Measurements from ENCODE around the gene CPLX3.

CPLX3 gene

DNA sequence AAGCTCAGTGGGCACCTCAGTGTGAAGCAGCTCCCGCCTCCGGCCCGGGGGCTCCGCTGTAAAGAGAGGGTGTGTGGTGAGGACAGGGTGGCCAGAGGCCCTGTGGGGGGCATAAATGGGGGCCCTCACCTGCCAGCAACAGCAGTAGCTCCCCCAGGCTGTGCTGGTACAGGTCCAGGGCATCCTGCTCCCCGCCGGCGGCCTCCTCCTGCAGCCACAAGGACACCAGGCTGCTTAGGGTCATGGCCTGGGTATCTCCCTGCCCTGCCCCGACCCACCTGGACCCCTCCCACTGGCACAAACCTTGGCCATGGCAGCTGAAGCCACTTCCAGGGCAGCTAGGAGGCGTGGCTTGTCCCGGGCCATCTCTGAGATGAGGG is 11.7 kb downstream of the CPLX3 start:
- TF ChIP-seq, protein P1, sequence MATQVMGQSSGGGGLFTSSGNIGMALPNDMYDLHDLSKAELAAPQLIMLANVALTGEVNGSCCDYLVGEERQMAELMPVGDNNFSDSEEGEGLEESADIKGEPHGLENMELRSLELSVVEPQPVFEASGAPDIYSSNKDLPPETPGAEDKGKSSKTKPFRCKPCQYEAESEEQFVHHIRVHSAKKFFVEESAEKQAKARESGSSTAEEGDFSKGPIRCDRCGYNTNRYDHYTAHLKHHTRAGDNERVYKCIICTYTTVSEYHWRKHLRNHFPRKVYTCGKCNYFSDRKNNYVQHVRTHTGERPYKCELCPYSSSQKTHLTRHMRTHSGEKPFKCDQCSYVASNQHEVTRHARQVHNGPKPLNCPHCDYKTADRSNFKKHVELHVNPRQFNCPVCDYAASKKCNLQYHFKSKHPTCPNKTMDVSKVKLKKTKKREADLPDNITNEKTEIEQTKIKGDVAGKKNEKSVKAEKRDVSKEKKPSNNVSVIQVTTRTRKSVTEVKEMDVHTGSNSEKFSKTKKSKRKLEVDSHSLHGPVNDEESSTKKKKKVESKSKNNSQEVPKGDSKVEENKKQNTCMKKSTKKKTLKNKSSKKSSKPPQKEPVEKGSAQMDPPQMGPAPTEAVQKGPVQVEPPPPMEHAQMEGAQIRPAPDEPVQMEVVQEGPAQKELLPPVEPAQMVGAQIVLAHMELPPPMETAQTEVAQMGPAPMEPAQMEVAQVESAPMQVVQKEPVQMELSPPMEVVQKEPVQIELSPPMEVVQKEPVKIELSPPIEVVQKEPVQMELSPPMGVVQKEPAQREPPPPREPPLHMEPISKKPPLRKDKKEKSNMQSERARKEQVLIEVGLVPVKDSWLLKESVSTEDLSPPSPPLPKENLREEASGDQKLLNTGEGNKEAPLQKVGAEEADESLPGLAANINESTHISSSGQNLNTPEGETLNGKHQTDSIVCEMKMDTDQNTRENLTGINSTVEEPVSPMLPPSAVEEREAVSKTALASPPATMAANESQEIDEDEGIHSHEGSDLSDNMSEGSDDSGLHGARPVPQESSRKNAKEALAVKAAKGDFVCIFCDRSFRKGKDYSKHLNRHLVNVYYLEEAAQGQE (IDR thresholded peaks at IDR 0.05; ENCODE audit: insufficient read depth in 1 of 2, low read depth in 2 of 2, low read length in 2 of 2): no peak
- TF ChIP-seq POLR2AphosphoS5 (IDR thresholded peaks at IDR 0.05; ENCODE audit: low read depth, low read length): no peak
- TF ChIP-seq TAF1 (IDR thresholded peaks at IDR 0.05; ENCODE audit: borderline replicate concordance, insufficient read depth, low read length): no peak
- TF ChIP-seq FOXP2 (optimal IDR thresholded peaks at IDR 0.05; ENCODE audit: borderline replicate concordance, extremely low read depth, extremely low read length, insufficient read depth): no peak
- TF ChIP-seq SIN3A (IDR thresholded peaks at IDR 0.05; ENCODE audit: borderline replicate concordance, insufficient read depth, low read length): no peak

DNA sequence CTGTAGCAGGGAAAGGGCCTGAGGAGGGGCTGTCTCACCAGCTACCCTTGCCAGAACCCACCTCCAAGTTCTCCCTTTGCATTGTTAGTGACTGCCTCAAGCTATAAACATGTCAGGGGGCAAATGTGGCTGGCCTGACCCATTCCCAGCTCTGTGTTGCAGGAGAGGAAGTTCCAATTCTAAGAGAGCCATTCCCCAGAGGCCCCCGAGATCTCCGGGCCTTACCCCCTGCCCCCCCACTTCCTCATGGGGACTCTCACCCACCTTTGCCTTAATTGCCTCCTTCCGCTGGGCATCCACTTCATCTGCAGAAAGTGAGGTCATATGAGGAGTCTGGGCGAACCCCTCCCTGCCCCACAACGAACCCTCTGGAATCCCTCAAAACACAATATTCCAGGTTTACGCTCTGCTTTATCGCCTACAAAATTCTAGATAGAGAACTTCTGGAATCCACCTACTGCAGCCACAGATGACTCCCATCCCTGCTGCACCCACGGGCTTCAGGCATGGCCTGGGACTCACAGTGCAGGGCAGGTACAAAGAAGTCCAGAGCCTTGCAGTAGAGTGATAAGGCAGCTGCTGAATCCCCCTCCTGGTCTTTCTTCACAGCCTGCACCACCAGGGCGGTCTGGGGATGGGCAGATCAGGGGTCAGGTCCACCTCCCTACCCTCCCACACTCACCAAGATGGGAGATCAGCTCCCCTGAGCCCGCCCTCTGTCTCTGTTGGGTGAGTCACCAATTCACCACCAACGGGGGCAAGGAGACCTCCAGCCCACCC is 12.5 kb downstream of the CPLX3 start:
- TF ChIP-seq POLR2AphosphoS5 (IDR thresholded peaks at IDR 0.05; ENCODE audit: low read depth, low read length) (no peak), FOXP2 (optimal IDR thresholded peaks at IDR 0.05; ENCODE audit: borderline replicate concordance, extremely low read depth, extremely low read length, insufficient read depth) (no peak), SIN3A (IDR thresholded peaks at IDR 0.05; ENCODE audit: borderline replicate concordance, insufficient read depth, low read length) (no peak), TAF1 (IDR thresholded peaks at IDR 0.05; ENCODE audit: borderline replicate concordance, insufficient read depth, low read length) (no peak)
- TF ChIP-seq, protein P1 (IDR thresholded peaks at IDR 0.05; ENCODE audit: insufficient read depth in 1 of 2, low read depth in 2 of 2, low read length in 2 of 2): no peak

DNA sequence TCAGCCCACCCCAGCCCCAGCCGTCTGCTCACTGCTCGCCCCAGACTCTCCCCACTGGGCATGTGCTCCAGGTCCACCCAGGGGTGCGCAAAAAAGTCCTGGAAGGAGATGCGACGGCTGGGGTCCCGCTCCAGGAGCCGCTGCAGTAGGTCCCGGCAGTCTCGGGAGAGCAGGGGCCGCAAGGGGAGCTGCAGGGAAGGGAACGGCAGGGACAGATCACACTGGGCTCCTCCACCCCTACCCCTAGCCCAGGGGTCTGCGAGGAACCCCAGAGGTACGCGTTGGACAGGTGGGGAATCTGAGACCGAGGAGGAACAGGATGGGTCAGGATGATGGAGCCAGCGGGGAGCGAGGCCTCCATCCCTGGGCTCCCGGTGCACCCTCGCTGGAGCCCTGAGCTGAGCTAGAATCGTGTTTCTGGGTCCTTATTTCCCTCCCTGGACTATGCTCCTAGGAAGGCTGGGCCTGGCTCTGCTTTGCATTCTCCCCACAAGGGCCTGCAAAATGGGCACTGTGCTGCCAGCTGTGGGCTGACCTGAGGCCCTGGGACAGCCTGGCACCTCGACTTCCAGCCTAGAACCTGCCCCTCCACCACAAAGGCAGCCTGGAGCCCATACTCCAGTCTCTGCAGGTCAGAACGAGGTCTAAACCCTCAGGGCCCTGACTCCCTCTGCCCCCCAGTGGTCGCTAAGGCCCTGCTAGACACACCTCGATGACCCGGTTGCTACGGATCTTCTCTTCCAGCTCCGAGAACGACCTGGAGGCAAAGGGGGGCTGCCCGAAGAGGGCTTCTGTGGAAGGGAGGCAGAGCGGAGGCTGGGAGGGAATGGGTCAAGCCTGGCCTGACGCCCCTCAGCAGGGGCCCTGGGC is 13.3 kb downstream of the CPLX3 start:
- TF ChIP-seq FOXP2 (optimal IDR thresholded peaks at IDR 0.05; ENCODE audit: borderline replicate concordance, extremely low read depth, extremely low read length, insufficient read depth) (no peak), POLR2AphosphoS5 (IDR thresholded peaks at IDR 0.05; ENCODE audit: low read depth, low read length) (no peak), TAF1 (IDR thresholded peaks at IDR 0.05; ENCODE audit: borderline replicate concordance, insufficient read depth, low read length) (no peak), SIN3A (IDR thresholded peaks at IDR 0.05; ENCODE audit: borderline replicate concordance, insufficient read depth, low read length) (no peak)
- TF ChIP-seq, protein P1 (IDR thresholded peaks at IDR 0.05; ENCODE audit: insufficient read depth in 1 of 2, low read depth in 2 of 2, low read length in 2 of 2): no peak

DNA sequence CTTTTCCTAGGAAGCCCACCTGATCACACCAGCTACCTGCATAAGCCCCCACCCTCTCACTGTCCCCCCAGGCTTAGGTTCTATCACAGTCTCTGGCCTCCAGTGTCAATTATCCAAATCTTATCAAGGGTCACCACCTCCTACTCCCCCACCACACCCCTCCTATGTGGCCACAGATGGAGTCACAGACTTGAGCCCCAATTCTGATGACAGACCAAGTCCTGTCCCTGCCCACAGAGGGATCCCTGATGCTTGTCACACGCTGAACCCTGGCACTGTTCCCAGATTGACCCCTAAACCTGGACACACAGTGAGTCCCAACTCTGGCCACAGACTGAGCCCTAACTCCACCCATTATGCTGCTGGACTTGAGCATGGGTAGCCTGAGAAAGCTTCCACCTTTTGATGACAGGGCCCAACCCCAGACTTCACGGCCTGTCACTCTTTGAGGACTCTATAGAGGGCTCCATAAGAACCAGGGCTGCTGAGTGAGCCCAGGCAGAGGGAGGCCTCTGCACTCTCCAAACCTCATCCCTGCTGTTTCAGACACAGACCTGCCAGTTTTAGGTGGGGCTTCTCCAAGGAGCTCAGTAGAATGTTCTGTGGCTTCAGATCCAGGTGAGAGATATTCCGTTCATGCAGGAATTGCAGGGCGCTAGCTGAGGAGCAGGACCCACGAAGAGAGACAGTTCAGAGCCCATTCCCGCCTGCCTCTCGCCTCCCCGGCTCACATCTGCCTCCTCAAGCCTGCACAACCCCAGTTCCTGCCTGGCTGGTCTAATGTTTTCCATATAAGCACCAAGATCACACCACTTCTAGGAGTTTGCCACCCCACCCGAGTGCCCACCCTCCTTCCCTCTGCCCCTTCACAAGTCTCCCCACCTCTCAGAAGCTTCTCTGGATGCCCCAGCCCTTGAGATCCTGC is 14.7 kb downstream of the CPLX3 start:
- TF ChIP-seq, protein P1 (IDR thresholded peaks at IDR 0.05; ENCODE audit: insufficient read depth in 1 of 2, low read depth in 2 of 2, low read length in 2 of 2): no peak
- TF ChIP-seq POLR2AphosphoS5 (IDR thresholded peaks at IDR 0.05; ENCODE audit: low read depth, low read length) (no peak), SIN3A (IDR thresholded peaks at IDR 0.05; ENCODE audit: borderline replicate concordance, insufficient read depth, low read length) (no peak), TAF1 (IDR thresholded peaks at IDR 0.05; ENCODE audit: borderline replicate concordance, insufficient read depth, low read length) (no peak), FOXP2 (optimal IDR thresholded peaks at IDR 0.05; ENCODE audit: borderline replicate concordance, extremely low read depth, extremely low read length, insufficient read depth) (no peak)
